Mesenchymal stem cell (in vitro differentiated cells and primary cell): Measurements from ENCODE around the gene MC1R.

Source experiments
- DNase-seq: peaks from one replicate; pipeline ENCODE4 v3.0.0-alpha.2; 2013
- H2AFZ ChIP-seq: one replicate; pipeline ENCODE4 v1.6.1; 2013; ENCODE audit warnings: low read depth, mild to moderate bottlenecking, control low read depth, inconsistent platforms, low read length, moderate library complexity
- H2AK5ac ChIP-seq: 2 replicates; pipeline ENCODE4 v1.6.1; 2013; ENCODE audit warnings: low read length, moderate library complexity, mild to moderate bottlenecking, inconsistent platforms; ENCODE audit not compliant: severe bottlenecking
- H2BK120ac ChIP-seq: one replicate; pipeline ENCODE4 v1.6.1; 2013; ENCODE audit warnings: low read depth, mild to moderate bottlenecking, inconsistent platforms, low read length, moderate library complexity
- H2BK12ac ChIP-seq, 2 experiments: one replicate each; pipeline ENCODE4 v1.6.1; 2013; ENCODE audit warnings: inconsistent platforms in 2 of 2, low read length in 2 of 2, mild to moderate bottlenecking in 2 of 2, moderate library complexity in 2 of 2, control low read depth in 1 of 2
- H2BK15ac ChIP-seq: one replicate; pipeline ENCODE4 v1.6.1; 2013; ENCODE audit warnings: mild to moderate bottlenecking, low read depth, inconsistent platforms; ENCODE audit not compliant: poor library complexity, severe bottlenecking
- H2BK5ac ChIP-seq: 2 replicates; pipeline ENCODE4 v1.6.1; 2013; ENCODE audit warnings: low read depth, mild to moderate bottlenecking, low read length, control low read depth, inconsistent platforms; ENCODE audit not compliant: poor library complexity, severe bottlenecking
- H3K14ac ChIP-seq, 2 experiments: one replicate each; pipeline ENCODE4 v1.6.1; 2013; ENCODE audit warnings: inconsistent platforms in 2 of 2, low read length in 2 of 2, control low read depth in 1 of 2, mild to moderate bottlenecking in 1 of 2, moderate library complexity in 1 of 2
- H3K18ac ChIP-seq, 2 experiments: one replicate each; pipeline ENCODE4 v1.6.1; 2013; ENCODE audit warnings: inconsistent platforms in 2 of 2, low read length in 2 of 2, control low read depth in 1 of 2, low read depth in 1 of 2, mild to moderate bottlenecking in 1 of 2
- H3K23ac ChIP-seq, 2 experiments: one replicate each; pipeline ENCODE4 v1.6.1; 2013; ENCODE audit warnings: inconsistent platforms in 2 of 2, low read length in 2 of 2, mild to moderate bottlenecking in 2 of 2, moderate library complexity in 2 of 2, control low read depth in 1 of 2
- H3K27ac ChIP-seq: 2 replicates; pipeline ENCODE4 v1.5.1; 2013; ENCODE audit warnings: mild to moderate bottlenecking, moderate library complexity, low read length, control low read depth, inconsistent platforms; ENCODE audit not compliant: poor library complexity, severe bottlenecking
- H3K27me3 ChIP-seq, 2 experiments: 2 replicates each; pipeline versions ENCODE4 v1.6.1 to v1.7.0; 2013; ENCODE audit warnings: low read length in 2 of 2, mild to moderate bottlenecking in 2 of 2, moderate library complexity in 2 of 2, control low read depth in 1 of 2, inconsistent platforms in 1 of 2; ENCODE audit not compliant: control insufficient read depth in 1 of 2, insufficient read depth in 1 of 2
- H3K36me3 ChIP-seq, 2 experiments: 2 replicates each; pipeline versions ENCODE4 v1.6.1 to v1.7.0; 2013; ENCODE audit warnings: low read length in 2 of 2, control low read depth in 1 of 2, inconsistent platforms in 1 of 2, low read depth in 1 of 2, mild to moderate bottlenecking in 1 of 2; ENCODE audit not compliant: insufficient read depth in 2 of 2, control insufficient read depth in 1 of 2
- H3K4ac ChIP-seq, 2 experiments: one replicate each; pipeline ENCODE4 v1.6.1; 2013; ENCODE audit warnings: inconsistent platforms in 2 of 2, low read length in 2 of 2, mild to moderate bottlenecking in 2 of 2, moderate library complexity in 2 of 2, control low read depth in 1 of 2, low read depth in 1 of 2
- H3K4me1 ChIP-seq: 2 replicates; pipeline ENCODE4 v1.6.1; 2013; ENCODE audit warnings: low read depth, low read length, control low read depth; ENCODE audit not compliant: control insufficient read depth, insufficient read depth
- H3K4me2 ChIP-seq: 2 replicates; pipeline ENCODE4 v1.6.1; 2013; ENCODE audit warnings: low read length, mild to moderate bottlenecking, inconsistent platforms; ENCODE audit not compliant: poor library complexity, severe bottlenecking
- H3K4me3 ChIP-seq, 2 experiments: 2 replicates each; pipeline versions ENCODE4 v1.5.1 to v1.7.0; 2013; ENCODE audit warnings: low read length in 2 of 2, mild to moderate bottlenecking in 2 of 2, control low read depth in 1 of 2, low read depth in 1 of 2; ENCODE audit not compliant: insufficient read depth in 1 of 2
- H3K79me1 ChIP-seq: replicated peaks from 2 replicates; pipeline ENCODE4 v1.6.1; 2013; ENCODE audit warnings: mild to moderate bottlenecking, control low read depth, low read length, inconsistent platforms; ENCODE audit not compliant: poor library complexity, severe bottlenecking
- H3K9ac ChIP-seq: 2 replicates; pipeline ENCODE4 v1.7.0; 2013; ENCODE audit warnings: mild to moderate bottlenecking, low read length, moderate library complexity
- H3K9me3 ChIP-seq: 2 replicates; pipeline ENCODE4 v1.7.0; 2013; ENCODE audit warnings: mild to moderate bottlenecking, low read length; ENCODE audit not compliant: control insufficient read depth
- H4K8ac ChIP-seq: one replicate; pipeline ENCODE4 v1.6.1; 2013; ENCODE audit warnings: inconsistent platforms, mild to moderate bottlenecking, low read length, moderate library complexity
- H4K91ac ChIP-seq: one replicate; pipeline ENCODE4 v1.6.1; 2013; ENCODE audit warnings: mild to moderate bottlenecking, low read length, inconsistent platforms
- WGBS: methylation state at CpG from one replicate; pipeline ENCODE4 v1.1.7; 2013; ENCODE audit warnings: mixed read lengths; 5-methylcytosine and 5-hydroxymethylcytosine counted together

MC1R gene

DNA sequence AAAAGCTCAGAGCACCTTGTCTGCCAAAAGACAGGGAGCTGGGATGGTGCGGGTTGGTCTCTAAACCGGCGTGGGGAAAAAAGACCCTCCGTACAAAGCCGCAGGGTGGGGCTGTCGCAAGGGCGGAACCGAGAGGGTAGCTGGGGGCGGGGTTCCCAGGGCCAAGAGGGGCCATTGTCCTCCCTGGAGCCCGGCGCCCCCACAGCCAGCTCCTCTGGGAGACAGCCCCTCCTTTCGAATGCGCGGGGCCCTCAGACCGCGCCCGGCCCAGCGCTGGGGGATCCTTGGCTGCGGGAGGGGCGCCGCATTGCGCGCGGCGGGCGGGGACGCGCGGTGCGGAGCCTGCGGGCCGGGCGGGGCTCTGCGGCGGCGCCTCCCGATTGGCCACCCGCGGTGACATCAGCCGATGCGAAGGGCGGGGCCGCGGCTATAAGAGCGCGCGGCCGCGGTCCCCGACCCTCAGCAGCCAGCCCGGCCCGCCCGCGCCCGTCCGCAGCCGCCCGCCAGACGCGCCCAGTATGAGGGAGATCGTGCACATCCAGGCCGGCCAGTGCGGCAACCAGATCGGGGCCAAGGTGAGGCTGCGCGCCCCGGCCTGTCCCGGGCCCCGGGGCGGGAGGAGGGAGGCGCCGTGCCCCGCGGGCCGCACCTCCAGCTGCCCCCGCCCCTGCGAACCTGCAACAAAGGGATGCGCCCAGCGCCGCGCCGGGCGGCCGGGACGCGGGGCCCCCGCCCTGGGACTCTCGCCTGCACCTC is 4.4 kb downstream of the MC1R start, which contains the start of gene TUBB3:
Gene TUBB3, plus strand, starts transcription at position 459 of the 756 bp plus-strand sequence. Its CDS starts 60 bp downstream, at position 519.
- Histone ChIP-seq H2BK120ac (peak within 1 kb of the TSS; percentile 99), H3K18ac (peak within 1 kb of the TSS; percentile 96 to 99), H4K8ac (peak within 1 kb of the TSS; percentile 95), H2BK5ac (peak within 1 kb of the TSS; percentile 98), H2AFZ (no peak within 1 kb of the TSS), H2BK15ac (peak within 1 kb of the TSS; percentile 55), H3K4ac (peak within 1 kb of the TSS; percentile 99 to 100), H3K36me3 (peaks cover 8 to 18% of the 10 kb centered on the region in 2 experiments), H4K91ac (peak within 1 kb of the TSS; percentile 99), H3K9ac (peak within 1 kb of the TSS; percentile 100), H3K23ac (peak within 1 kb of the TSS in 1 of 2 experiments; percentile 96), H3K27me3 (no peaks in the 10 kb centered on the region), H3K4me1 (peaks cover 64% of the 10 kb centered on the region), H2BK12ac (peak within 1 kb of the TSS; percentile 75 to 93), H3K4me2 (peak within 1 kb of the TSS; percentile 95), H3K4me3 (peak within 1 kb of the TSS; percentile 79 to 86), H2AK5ac (peak within 1 kb of the TSS; percentile 98), H3K14ac (peak within 1 kb of the TSS; percentile 19 to 98), H3K9me3 (no peaks in the 10 kb centered on the region), H3K27ac (peak within 1 kb of the TSS; percentile 100), H3K79me1 (peaks cover 14% of the 10 kb centered on the region)
- under 1% methylated on average over 55 of the region's 88 CpGs for WGBS
- peak; percentile 84 for DNase-seq

DNA sequence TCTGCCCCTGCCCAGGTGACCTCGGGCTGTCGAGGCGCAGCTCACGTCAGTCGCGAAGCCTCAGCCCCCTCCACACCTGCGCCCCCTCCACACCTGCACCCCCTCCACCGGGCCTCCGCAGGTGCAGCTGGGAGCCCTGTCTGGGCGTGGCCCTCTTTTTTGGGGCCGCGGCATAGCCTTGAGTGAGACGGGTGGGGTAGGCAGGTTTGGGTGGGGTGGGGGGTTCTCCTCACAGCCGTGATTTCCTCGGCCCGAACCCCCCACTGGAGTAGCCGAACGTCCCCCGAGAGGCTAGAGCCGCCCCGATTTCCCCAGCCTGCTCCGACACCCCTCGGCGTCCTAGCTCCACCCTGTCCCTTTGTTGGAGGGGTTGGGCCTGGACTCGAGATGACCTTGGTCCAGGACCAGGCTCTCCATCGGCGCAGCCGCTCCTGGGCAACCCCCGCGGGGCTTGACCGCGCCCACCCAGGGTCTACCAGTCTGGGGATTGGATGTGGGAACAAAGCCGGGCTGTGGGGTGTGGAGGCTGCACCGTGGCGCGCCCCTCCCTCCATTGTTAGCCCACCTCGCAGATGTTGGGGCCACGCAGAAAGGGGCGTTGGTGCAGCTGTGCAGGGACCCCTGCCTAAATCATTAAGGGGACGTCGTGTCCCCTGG is 5.1 kb downstream of the MC1R start:
- H2BK12ac ChIP-seq = peak overlapping the region in 1 of 2 experiments; percentile 46
- no peak overlapping the region for H2BK15ac ChIP-seq
- peak overlapping the region; percentile 50 for H2BK120ac ChIP-seq
- DNase-seq = peak; percentile 41
- H3K4me3 ChIP-seq = peak overlapping the region; percentile 79 to 86
- H3K18ac ChIP-seq = peak overlapping the region in 1 of 2 experiments; percentile 54
- no peak overlapping the region for H2BK5ac ChIP-seq
- H3K36me3 ChIP-seq = peaks cover 9 to 19% of the 10 kb centered on the region in 2 experiments
- H3K4me1 ChIP-seq = peaks cover 57% of the 10 kb centered on the region
- no peak overlapping the region for H3K27ac ChIP-seq
- H3K23ac ChIP-seq = peak overlapping the region in 1 of 2 experiments; percentile 53
- H3K9ac ChIP-seq = peak overlapping the region; percentile 84
- H3K27me3 ChIP-seq = no peaks in the 10 kb centered on the region
- no peak overlapping the region for H2AK5ac ChIP-seq
- H4K8ac ChIP-seq = peak overlapping the region; percentile 29
- peak overlapping the region; percentile 95 for H3K4me2 ChIP-seq
- WGBS = 1% methylated on average over 22 of the region's 41 CpGs
- no peaks in the 10 kb centered on the region for H3K9me3 ChIP-seq
- H2AFZ ChIP-seq = no peak overlapping the region
- peak overlapping the region; percentile 38 to 56 for H3K4ac ChIP-seq
- peak overlapping the region; percentile 71 for H4K91ac ChIP-seq
- peaks cover 14% of the 10 kb centered on the region for H3K79me1 ChIP-seq
- H3K14ac ChIP-seq = peak overlapping the region; percentile 0 to 83

DNA sequence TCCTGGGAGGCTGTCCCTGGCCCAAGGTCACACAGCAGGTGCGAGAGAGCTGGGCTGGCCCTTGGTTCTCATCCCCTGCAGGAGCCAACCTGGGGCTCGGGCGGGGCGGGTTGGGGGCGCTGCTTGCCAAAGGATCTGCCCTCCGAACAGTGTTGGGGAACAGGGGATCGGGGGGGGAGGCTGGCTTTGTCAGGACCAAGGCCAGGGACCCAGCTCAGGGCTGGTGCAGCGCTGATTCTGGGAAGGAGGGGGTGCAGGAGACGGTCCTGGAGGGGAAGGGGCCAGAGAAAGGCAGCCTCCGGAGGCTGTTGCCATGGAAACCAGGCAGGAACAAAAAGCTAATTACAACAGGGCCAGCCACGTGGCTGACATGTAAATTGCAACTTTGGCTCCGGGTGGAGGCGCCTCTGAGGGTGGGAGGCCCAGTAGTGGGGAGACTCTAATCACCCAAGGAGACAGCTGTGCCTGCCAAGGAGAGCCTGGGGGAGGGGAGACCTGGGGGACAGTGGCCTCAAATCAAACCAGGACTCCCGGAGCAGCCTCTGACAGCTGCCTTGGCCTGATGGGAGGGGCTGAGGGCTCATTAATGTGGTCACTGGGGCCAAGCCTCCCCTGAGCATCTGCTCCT is 5.7 kb downstream of the MC1R start:
- Histone ChIP-seq H3K79me1 (peaks cover 16% of the 10 kb centered on the region), H3K27me3 (no peaks in the 10 kb centered on the region), H2BK120ac (no peak overlapping the region), H3K27ac (no peak overlapping the region), H2BK12ac (no peak overlapping the region), H2AFZ (no peak overlapping the region), H2BK15ac (no peak overlapping the region), H3K36me3 (peaks cover 14 to 20% of the 10 kb centered on the region in 2 experiments), H3K4me1 (peaks cover 52% of the 10 kb centered on the region), H3K4me2 (peak overlapping the region; percentile 95), H3K18ac (peak overlapping the region in 1 of 2 experiments; percentile 42), H3K4ac (no peak overlapping the region), H3K9me3 (no peaks in the 10 kb centered on the region), H3K23ac (peak overlapping the region in 1 of 2 experiments; percentile 53), H4K8ac (no peak overlapping the region), H2AK5ac (no peak overlapping the region), H4K91ac (no peak overlapping the region), H3K4me3 (peak overlapping the region; percentile 79 to 86), H3K9ac (peak overlapping the region; percentile 84), H2BK5ac (no peak overlapping the region), H3K14ac (peak overlapping the region in 1 of 2 experiments; percentile 83)
- DNase-seq = peak; percentile 75
- 4% methylated on average over 14 of the region's 14 CpGs for WGBS
